ENCODE measurements around the gene SCN9A.
"Not testable (repeated sequence)": the region's sequence is repeated elsewhere in the genome, so short reads cannot be mapped to it uniquely, and the experiment has no call there.

The SCN9A gene

GRCh38 chr2:166375736-166376487 is at the start of gene SCN9A:
SCN9A (minus strand) TSS chr2:166375944; CDS start chr2:166311756, 64,188 bp downstream.
- DNase-seq (ENCODE audit: low read depth in 2 of 2, low spot score in 1 of 2) = no peak

GRCh38 chr2:166424841-166425240 is 49.1 kb upstream of the SCN9A start:
- DNase-seq (ENCODE audit: low read depth in 2 of 2, low spot score in 1 of 2) = no peak

- no peak for DNase-seq (ENCODE audit: low read depth in 2 of 2, low spot score in 1 of 2)
Observed at GRCh38 chr2:166419616-166419934, 43.8 kb upstream of the SCN9A start.

- DNase-seq (ENCODE audit: low read depth in 2 of 2, low spot score in 1 of 2) = no peak
Observed at GRCh38 chr2:166418853-166419615, 43.3 kb upstream of the SCN9A start.

GRCh38 chr2:166417669-166418068 is 41.9 kb upstream of the SCN9A start:
- DNase-seq (ENCODE audit: low read depth in 2 of 2, low spot score in 1 of 2) = no peak

GRCh38 chr2:166413255-166413654 is 37.5 kb upstream of the SCN9A start:
- DNase-seq (ENCODE audit: low read depth in 2 of 2, low spot score in 1 of 2) = no peak

GRCh38 chr2:166411473-166412230 is 35.9 kb upstream of the SCN9A start:
- DNase-seq (ENCODE audit: low read depth in 2 of 2, low spot score in 1 of 2) = no peak

GRCh38 chr2:166410828-166411472 is 35.2 kb upstream of the SCN9A start:
- DNase-seq (ENCODE audit: low read depth in 2 of 2, low spot score in 1 of 2) = no peak

- DNase-seq (ENCODE audit: low read depth in 2 of 2, low spot score in 1 of 2) = not testable (repeated sequence)
Observed at GRCh38 chr2:166407746-166408145, 32.0 kb upstream of the SCN9A start.

GRCh38 chr2:166406374-166406773 is 30.6 kb upstream of the SCN9A start:
- no peak for DNase-seq (ENCODE audit: low read depth in 2 of 2, low spot score in 1 of 2)

- no peak for DNase-seq (ENCODE audit: low read depth in 2 of 2, low spot score in 1 of 2)
Observed at GRCh38 chr2:166405569-166405926, 29.8 kb upstream of the SCN9A start.

- no peak for DNase-seq (ENCODE audit: low read depth in 2 of 2, low spot score in 1 of 2)
Observed at GRCh38 chr2:166404831-166405568, 29.3 kb upstream of the SCN9A start.

GRCh38 chr2:166394245-166394644 is 18.5 kb upstream of the SCN9A start:
- no peak for DNase-seq (ENCODE audit: low read depth in 2 of 2, low spot score in 1 of 2)

- DNase-seq (ENCODE audit: low read depth in 2 of 2, low spot score in 1 of 2) = no peak
Observed at GRCh38 chr2:166393008-166393407, 17.3 kb upstream of the SCN9A start.

GRCh38 chr2:166388481-166389070 is 12.8 kb upstream of the SCN9A start:
- no peak for DNase-seq (ENCODE audit: low read depth in 2 of 2, low spot score in 1 of 2)

- DNase-seq (ENCODE audit: low read depth in 2 of 2, low spot score in 1 of 2) = no peak
Observed at GRCh38 chr2:166385313-166385712, 9.6 kb upstream of the SCN9A start.

GRCh38 chr2:166384774-166385173 is 9.0 kb upstream of the SCN9A start:
- DNase-seq (ENCODE audit: low read depth in 2 of 2, low spot score in 1 of 2) = no peak

- DNase-seq (ENCODE audit: low read depth in 2 of 2, low spot score in 1 of 2) = no peak
Observed at GRCh38 chr2:166382448-166382847, 6.7 kb upstream of the SCN9A start.

GRCh38 chr2:166380615-166381014 is 4.9 kb upstream of the SCN9A start:
- no peak for DNase-seq (ENCODE audit: low read depth in 2 of 2, low spot score in 1 of 2)

- no peak for DNase-seq (ENCODE audit: low read depth in 2 of 2, low spot score in 1 of 2)
Observed at GRCh38 chr2:166376873-166377272, 1.1 kb upstream of the SCN9A start.

- DNase-seq (ENCODE audit: low read depth in 2 of 2, low spot score in 1 of 2) = no peak
Observed at GRCh38 chr2:166376488-166376828, 714 bp upstream of the SCN9A start.

Measured in stimulated activated CD8-positive, alpha-beta memory T cell treated with anti-CD3 and anti-CD28 coated beads, Interleukin-4, amount 100 ng/mL, for 1 hour (primary cell).